Measurements from ENCODE around the gene KLHL3. TPM values are rescaled to one million over a fixed set of nuclear protein-coding genes. Genes with fewer than 3 reads are reported as not detected.

KLHL3 gene
- polyA plus RNA-seq, 3 donors: 13.7 to 27.5 (median 17.6) TPM

DNA sequence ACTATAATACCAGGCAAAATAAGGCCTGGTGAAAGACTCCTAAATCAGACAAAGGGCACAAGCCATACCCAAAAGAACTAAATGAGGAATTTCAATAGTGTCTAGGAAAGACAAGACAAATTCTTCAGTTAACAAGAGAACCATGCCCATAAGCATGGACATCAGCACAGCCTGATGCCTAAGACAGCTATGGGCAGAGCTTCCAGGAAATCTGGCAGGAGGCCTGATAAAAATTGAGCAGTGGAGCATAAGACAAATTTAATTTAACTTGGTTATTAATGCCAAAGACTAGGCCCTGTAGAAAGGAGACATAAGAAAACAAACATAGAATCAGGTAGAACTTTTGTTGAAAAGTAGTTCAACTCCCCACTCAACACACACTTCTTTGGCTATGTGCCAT lies 17.3 kb downstream of the KLHL3 start:
- DNase-seq (ENCODE audit: extremely low read depth in 1 of 11, low read depth in 9 of 11, low spot score in 4 of 11): no peak

GRCh38 chr5:137716337-137716736 lies 19.6 kb downstream of the KLHL3 start:
- DNase-seq (ENCODE audit: extremely low read depth in 1 of 11, low read depth in 9 of 11, low spot score in 4 of 11): no peak

DNA sequence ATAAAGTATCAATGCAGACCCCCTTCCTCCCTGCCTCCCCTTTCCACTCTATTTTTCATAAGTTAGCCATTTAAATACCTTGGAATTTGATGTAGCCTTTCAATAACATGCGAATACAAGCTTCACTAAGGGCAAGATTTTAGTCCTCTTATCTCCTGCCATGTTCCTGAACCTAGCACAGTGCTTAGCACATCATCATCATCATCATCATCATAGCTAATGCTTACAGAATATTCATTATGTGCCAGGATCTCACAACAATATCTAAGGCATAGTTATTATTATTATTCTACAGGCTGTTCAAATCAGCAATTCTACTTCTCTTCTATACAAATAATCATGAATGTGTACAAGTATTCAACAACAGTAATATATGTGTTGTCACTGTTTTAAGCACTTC lies 20.4 kb downstream of the KLHL3 start:
- no peak for DNase-seq (ENCODE audit: extremely low read depth in 1 of 11, low read depth in 9 of 11, low spot score in 4 of 11)

GRCh38 chr5:137714946-137715345 lies 20.9 kb downstream of the KLHL3 start:
- no peak for DNase-seq (ENCODE audit: extremely low read depth in 1 of 11, low read depth in 9 of 11, low spot score in 4 of 11)

GRCh38 chr5:137714494-137714893 lies 21.4 kb downstream of the KLHL3 start:
- DNase-seq (ENCODE audit: extremely low read depth in 1 of 11, low read depth in 9 of 11, low spot score in 4 of 11): no peak

DNA sequence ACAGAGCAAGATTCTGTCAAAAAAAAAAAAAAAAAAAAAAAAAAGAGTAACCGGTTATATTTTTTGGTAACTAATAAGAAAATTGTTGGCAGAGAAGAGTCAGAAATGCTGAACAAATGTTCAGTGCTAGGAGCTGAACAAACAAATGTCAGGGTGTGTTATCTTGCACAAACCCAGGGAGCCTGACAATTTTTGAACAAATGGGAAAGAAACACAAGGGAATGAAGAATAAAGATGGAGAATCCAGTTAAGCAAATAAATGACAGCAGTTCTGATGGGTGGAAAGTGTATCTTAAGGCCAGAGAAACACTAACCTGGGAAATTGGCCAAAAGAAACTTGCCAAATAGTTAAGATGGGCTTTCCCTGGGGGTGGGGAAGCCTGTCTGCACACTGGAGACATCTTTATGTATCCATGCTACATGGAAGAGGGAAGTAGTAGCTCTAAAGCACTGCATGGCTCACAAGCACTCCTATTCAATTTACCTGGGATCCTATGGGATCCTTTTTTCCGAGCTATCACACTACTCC lies 23.7 kb downstream of the KLHL3 start:
- no peak for DNase-seq (ENCODE audit: extremely low read depth in 1 of 11, low read depth in 9 of 11, low spot score in 4 of 11)

DNA sequence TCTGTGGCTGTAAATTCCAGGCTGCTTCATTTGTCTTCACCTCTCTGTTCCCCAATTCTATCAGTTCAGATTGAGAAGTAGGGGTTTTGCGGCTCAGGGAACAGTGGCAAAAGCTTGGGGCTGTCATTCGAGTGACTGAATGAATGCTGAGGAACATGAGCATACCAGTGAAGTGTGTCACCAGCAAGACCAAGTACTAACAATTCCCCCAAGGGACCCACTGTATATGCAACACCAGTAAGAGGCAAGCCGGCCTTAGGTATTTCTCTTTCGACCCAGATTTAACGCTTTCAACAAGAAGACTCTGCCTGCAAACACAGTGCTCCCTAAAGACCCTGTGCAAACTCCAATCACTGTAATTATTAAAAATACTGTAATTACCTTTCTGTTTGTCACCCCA lies 25.8 kb downstream of the KLHL3 start:
- no peak for DNase-seq (ENCODE audit: extremely low read depth in 1 of 11, low read depth in 9 of 11, low spot score in 4 of 11)

- DNase-seq (ENCODE audit: extremely low read depth in 1 of 11, low read depth in 9 of 11, low spot score in 4 of 11): no peak
Observed at GRCh38 chr5:137708796-137709559, 26.9 kb downstream of the KLHL3 start.

DNA sequence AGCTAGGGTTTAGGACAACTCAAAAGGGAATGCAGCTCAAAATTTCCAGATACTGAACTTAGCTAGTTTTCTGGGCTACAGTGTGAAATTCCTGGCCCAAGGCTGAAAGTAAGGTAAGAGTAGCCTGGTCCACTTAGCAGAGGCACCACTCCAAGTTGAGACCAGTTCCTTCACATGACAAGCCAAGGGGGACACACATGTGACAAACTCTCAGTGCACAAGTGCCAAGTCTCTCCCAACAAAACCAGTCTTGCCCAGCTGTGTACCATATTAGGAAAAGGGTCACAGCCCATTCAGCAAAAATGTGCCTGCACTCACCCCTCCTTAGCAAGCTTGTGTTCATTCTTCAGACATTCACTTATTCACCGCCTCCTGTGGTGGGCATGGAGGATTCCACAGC lies 27.8 kb downstream of the KLHL3 start:
- DNase-seq (ENCODE audit: extremely low read depth in 1 of 11, low read depth in 9 of 11, low spot score in 4 of 11): no peak

DNA sequence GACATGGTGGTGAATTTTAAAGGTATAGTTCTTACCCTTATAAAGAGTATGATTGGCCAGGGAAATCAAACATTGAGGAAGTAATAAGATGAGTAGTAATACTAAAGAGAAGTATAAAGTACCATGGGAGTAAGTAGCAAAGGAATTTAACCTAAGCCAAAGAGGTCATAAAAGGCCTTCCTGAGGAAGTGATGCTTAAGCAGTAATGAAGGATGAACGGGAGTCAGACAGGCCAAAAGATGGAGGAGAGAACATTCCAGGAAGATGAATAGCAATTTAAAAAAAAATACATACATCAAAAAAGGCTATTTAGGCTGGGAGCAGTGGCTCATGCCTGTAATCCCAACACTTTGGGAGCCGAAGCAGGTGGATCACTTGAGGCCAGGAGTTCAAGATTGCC lies 29.0 kb downstream of the KLHL3 start:
- no peak for DNase-seq (ENCODE audit: extremely low read depth in 1 of 11, low read depth in 9 of 11, low spot score in 4 of 11)

- no peak for DNase-seq (ENCODE audit: extremely low read depth in 1 of 11, low read depth in 9 of 11, low spot score in 4 of 11)
Observed at GRCh38 chr5:137705106-137705505, 30.8 kb downstream of the KLHL3 start.

GRCh38 chr5:137703565-137703964 lies 32.3 kb downstream of the KLHL3 start:
- DNase-seq (ENCODE audit: extremely low read depth in 1 of 11, low read depth in 9 of 11, low spot score in 4 of 11): no peak

DNA sequence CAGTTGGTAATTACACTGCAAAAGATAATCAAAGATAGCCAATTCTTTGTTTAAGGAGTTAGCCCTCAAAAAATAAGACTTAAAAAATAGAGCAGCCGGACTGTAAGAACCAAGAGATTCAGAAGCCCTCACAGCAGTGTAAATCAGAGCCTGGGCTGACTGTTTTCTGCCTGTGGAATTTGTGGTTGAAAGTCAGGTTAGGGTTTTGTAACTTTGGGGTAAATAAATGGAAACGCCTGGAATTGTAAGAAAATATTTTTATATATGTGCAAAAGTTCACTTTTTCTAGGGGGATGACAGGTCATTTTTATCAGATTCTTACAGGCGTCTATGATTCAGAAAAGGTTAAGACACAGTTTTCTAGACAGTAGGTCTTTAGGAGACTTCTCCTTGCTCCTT lies 35.6 kb downstream of the KLHL3 start:
- DNase-seq (ENCODE audit: extremely low read depth in 1 of 11, low read depth in 9 of 11, low spot score in 4 of 11): no peak

DNA sequence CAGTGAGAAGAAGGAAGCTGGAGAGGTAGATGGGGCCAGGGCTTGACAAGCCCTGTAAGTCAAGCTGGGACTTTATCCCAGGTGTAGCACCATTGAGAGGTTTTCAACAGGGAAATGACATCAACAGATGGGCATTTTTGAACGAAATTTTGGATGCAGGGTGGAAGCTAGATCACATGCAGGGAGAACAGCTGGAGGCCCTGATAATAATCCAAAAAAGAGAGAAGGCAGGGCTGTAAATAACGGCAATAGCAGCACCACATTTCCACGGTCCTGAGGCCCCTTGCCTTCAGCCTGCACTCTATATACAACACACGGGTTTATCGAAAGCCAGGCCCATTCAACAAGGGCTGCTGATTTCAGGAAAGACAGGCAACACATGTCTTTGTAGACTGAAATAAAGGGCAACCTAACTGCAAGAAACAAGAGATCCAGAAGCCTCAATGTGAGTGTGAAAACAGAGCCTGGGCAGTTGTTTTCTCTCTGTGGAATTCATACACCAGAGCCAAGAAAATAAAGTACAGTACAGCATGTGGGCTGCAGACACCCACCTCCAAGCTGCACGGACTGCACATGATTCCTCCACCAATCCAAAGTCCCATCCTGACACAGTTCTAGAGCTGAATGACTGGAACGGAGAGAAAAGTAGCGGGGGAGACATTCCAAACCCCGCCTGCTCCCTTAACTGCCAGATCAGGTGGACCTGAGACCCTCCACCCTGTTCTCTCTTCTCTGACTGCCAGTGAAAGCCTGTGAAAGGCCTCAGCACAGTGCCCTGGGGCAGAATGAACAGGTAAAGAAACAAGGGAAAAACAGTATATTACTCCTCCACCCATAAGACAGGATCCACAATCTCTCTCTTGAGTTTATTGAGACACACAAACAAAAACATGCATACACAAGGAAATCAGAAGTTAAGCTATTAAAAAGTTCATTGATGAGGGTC lies 36.3 kb downstream of the KLHL3 start:
- no peak for DNase-seq (ENCODE audit: extremely low read depth in 1 of 11, low read depth in 9 of 11, low spot score in 4 of 11)

DNA sequence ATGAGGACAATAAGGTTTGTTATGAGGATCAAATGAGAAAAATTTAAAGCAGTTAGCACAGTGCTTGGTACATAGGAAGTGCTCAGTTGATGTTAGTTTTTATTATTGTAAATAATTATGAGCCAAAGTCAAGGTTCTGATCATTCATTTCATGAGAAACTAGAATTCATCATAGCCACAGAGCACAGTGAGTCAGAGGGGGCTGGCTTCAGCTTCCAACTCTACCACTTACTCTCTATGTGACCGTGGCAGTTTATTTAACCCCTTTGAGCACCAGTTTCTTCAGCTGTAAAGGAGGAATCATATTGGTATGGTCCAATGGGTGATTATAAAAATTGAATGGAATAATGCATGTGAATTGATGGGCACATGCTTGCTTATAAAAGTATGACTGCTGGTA lies 39.4 kb downstream of the KLHL3 start:
- DNase-seq (ENCODE audit: extremely low read depth in 1 of 11, low read depth in 9 of 11, low spot score in 4 of 11): no peak

- DNase-seq (ENCODE audit: extremely low read depth in 1 of 11, low read depth in 9 of 11, low spot score in 4 of 11): no peak
Observed at GRCh38 chr5:137695651-137696428, 40.0 kb downstream of the KLHL3 start.

GRCh38 chr5:137693951-137694721 lies 41.8 kb downstream of the KLHL3 start:
- no peak for DNase-seq (ENCODE audit: extremely low read depth in 1 of 11, low read depth in 9 of 11, low spot score in 4 of 11)

GRCh38 chr5:137693307-137693950 lies 42.5 kb downstream of the KLHL3 start:
- DNase-seq (ENCODE audit: extremely low read depth in 1 of 11, low read depth in 9 of 11, low spot score in 4 of 11): no peak
